Stimulated activated naive CD4-positive, alpha-beta T cell treated with Interleukin-2 at 50 U/mL for 16 hours (primary cell): ENCODE results near the gene IGF1R.
"Not testable (repeated sequence)": the region's sequence is repeated elsewhere in the genome, so short reads cannot be mapped to it uniquely, and the experiment has no call there.

ENCODE experiments used
- DNase-seq: peaks from one replicate; lab custom pipeline; 2025; lab: John Stamatoyannopoulos, UW

IGF1R gene

DNA sequence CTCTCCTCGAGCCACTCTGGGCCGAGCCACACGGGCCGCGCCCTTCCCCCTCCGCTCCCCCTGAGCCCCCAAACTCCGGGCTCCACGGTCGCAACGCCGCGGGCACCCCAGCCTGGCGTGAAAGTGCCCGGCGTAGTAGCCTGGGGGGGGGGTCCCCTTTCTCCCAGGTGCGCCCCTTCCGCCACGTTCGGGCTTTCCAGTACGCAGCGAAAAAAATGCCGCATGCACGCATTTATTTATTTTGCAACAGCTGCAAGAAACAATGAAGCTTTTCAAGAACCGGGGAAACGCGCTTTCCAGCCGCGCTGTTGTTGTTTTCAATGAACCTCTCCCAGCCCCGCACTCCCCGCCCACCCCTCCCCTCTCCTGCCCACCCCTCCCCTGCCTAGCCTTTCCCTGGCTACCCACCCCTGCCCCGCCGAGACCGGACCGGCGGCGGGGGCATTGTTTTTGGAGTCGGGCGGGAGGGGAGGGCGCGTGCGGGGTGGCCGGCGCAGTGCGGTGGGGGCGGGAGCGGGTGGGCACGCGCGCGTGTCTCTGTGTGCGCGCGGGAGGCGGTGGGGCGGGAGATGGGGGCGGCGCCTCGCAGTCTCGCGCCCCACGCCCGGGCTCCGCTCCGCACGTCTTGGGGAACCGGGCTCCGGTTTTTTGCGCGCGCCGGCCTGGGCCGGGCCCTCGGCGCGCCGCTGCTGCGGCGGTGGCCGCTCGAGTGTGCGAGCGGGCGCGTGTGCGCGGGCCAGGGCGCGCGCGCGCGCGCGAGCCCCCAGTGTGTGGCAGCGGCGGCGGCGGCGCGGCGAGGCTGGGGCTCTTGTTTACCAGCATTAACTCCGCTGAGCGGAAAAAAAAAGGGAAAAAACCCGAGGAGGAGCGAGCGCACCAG is at the start of gene IGF1R:
IGF1R (plus strand) TSS at position 766 of the 880 bp plus-strand sequence. CDS start 1,043 bp downstream, outside the sequence.
- DNase-seq: peak; percentile 66

GRCh38 chr15:98599909-98600691 is 48.2 kb upstream of the IGF1R start:
- DNase-seq: no peak

DNA sequence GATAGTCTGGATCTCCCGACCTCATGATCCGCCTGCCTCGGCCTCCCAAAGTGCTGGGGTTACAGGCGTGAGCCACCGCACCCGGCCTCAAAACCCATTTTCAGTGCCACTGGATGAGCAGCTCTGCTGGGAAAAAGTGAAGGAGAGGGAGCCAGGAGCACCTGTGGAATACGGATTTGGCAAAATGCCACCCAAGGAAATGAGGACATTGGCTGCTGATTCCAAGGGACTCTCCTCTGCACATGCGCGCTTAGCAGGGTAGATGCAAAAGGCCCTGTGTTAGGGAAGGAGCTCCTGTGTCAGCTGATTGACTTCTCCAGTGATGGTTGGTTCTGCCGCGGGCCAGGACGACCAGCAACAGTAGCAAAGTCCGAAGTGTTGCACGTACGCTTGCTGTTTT is 43.4 kb upstream of the IGF1R start:
- no peak for DNase-seq

DNA sequence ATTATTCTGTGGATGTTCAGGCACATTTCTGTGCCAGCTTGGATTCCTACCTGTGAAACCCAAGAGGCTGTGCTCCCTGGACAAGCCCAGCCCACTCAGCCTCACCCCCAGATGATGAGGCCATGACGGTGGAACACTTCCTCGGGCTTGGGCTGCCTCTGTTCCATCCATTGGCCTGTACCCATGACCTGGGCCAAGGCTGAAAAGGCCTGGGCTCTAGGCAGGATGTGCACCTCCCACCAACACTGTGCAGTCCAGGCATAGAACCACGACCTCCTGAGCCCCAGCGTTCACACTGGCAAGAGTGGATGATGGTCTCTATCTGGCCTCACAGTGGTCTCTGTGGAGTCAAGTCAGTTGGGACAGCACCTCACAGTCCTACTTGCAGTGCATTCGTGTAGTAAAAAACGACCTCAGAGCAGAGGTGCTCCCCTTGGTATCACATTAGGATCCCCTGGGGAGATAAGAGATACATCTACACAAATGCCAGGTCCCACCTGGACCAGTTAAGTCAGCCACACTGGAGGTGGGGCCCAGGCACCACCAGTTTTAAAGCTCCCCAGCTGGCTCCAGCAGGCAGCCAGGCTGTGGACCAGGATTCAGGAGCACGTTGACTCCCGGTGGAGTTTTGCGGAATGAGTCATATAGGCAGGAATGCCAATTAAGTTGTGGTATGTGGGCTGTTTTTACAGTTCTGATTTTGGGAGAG is 39.0 kb upstream of the IGF1R start:
- no peak for DNase-seq

DNA sequence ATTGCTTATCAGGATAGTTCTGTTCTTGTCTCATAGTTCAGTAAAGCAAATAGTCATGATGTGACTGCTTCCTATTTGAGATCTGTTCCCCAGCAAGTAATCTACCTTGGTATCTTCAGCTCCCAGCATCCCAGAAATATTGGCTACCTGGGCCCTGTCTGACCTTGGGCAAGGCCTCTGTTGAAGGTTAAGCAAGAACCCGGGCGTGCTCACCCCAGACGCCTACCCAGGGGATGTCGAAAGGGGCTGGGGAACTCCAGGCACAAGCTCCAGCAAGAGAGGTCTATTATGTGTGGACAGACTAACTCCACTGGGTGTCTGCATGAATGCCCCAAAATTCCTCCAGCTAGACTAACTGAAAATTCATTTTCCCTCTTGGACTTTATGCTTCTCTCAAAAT is 37.3 kb upstream of the IGF1R start:
- DNase-seq: no peak

DNA sequence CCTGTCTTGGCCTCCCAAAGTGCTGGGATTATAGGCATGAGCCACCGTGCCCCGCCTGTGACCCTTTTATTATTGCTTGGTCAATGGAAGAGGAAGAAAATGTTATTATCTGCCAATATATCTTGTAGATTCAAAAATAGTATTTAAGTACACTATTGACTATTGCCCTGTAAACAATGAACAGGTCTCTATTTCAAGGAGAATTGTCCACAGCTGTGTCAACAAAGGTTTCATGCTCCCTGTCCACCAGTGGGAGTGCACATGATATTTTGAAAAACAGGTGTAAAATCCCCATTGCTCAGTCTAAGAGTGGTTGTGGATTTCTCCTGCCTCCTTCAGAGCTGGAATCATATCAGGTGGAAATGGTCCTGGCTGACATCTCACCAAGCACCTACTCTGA is 36.5 kb upstream of the IGF1R start:
- no peak for DNase-seq

GRCh38 chr15:98612490-98613110 is 35.7 kb upstream of the IGF1R start:
- DNase-seq: no peak

- DNase-seq: no peak
These were observed 33.7 kb upstream of the IGF1R start for GRCh38 chr15:98614681-98615080.

DNA sequence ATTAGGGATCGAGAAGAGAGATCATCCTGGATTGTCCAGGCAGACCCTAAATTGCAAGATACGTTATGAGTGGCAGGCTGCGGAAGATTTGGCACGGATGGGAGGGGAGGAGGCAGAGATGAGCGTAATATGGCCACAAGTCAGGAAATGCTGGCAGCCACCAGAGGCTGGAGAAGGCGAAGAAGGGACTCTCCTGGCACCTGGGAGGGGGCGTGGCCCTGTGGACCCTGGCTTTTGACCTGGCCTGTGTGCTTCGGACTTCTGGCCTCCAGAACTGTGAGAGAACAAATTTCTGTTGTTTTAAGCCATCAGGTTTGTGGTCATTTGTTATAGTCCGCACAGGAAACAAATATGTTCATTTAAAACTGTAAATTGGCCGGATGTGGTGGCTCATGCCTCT is 31.9 kb upstream of the IGF1R start:
- DNase-seq: no peak

GRCh38 chr15:98617328-98617980 is 30.9 kb upstream of the IGF1R start:
- no peak for DNase-seq

- DNase-seq: not testable (repeated sequence)
These were observed 29.8 kb upstream of the IGF1R start for GRCh38 chr15:98618576-98618975.

DNA sequence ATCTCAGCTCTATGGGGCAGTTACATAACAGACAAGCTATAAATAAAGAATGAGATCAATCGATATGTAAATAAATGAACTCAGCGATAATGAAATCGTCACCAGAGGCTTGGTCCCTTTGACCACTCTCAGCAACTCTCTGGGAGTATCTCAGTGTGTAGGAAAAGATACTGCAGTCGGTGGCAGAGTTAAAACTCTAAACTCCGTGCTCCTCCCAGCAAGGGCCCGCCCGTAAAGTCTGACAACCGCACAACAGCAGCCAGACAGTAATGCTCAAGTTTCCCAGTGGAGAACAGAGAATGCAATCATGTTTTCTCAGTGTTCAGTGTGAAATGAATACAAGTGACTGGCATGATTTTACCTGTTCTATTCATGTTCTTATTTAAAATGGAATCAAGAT is 28.3 kb upstream of the IGF1R start:
- no peak for DNase-seq

DNA sequence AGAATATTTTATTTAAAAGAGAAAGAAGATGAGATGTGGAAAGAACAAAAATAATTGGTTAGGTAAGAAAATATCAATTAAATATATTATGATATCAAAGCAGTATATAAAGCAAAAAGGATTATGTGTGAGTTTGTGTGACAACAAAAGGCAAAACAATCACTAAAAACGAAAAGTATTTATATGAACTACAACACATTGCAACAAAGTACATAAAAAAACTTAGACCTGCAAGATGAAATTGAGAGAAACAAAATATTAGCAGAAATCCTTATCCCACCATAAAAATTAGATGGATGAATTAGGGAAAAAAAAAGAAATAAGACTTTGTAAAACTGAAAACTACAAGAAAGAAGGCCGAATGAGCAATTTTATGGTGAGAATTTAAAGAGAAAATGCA is 27.3 kb upstream of the IGF1R start:
- no peak for DNase-seq

- no peak for DNase-seq
These were observed 22.7 kb upstream of the IGF1R start for GRCh38 chr15:98625614-98626013.

- no peak for DNase-seq
These were observed 22.2 kb upstream of the IGF1R start for GRCh38 chr15:98626153-98626552.

GRCh38 chr15:98628216-98628615 is 20.1 kb upstream of the IGF1R start:
- DNase-seq: no peak

GRCh38 chr15:98635848-98636247 is 12.5 kb upstream of the IGF1R start:
- no peak for DNase-seq

DNA sequence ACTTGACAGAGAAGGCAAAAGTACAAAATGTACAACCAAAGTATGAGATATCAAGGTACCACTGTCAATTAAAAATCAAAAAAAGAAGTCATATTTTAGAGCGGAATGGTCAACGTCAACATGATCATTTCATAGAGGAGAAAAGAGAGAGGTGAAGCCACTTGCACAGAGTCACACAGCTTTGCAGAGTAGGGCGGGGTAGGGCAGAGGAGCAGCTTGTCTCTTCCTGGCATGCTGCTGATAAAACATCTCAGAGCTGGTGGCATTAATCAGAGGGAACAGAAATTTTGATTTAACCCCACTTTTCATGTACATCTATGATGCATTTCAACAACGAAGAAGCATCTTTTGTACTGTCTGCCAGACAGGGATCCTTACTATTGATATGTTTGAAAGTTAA is 5.2 kb upstream of the IGF1R start:
- no peak for DNase-seq

DNA sequence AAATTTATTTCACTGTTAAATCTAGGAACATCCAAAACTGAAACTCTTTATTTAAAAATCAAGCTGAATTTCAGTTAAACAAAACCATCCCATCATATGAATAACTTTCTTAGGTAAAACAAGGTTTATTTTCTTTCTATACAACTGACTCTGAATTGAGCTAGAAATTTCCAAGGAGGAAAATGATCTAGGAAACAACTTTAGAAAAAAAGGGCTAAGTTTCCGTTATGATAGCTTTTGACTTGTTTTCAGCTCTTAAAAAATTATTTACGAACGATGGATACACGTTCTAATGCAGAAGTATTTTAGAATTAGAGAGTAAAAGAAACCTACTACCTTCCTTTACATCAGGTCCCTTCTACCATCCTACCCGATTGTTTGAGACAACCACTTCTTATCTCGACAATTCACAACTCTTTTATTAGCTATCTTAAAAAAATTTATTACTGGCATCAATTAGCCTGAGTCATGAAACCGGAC is 1.8 kb upstream of the IGF1R start:
- DNase-seq: no peak

- peak; percentile 57 for DNase-seq
These were observed 1.1 kb upstream of the IGF1R start for GRCh38 chr15:98647026-98647773.
